Measurements from ENCODE around the gene RAPGEF1. TPM values are rescaled to one million over a fixed set of nuclear protein-coding genes. Genes with fewer than 3 reads are reported as not detected.

Gene RAPGEF1
- total and polyA plus RNA-seq, 2 donors (not counting 1 experiment from before 2014, with no cell fraction given): 33.3 to 42.8 TPM

- H4K20me1 ChIP-seq (ENCODE audit: control insufficient read depth, extremely low read depth, insufficient read depth, low read length): no peaks in the 10 kb centered on the region
- no peak overlapping the region for H3K4me3 ChIP-seq (replicated peaks in 1 of 4; ENCODE audit: control extremely low read depth in 1 of 4, insufficient read depth in 1 of 4, low read depth in 3 of 4, low read length in 4 of 4)
- no peaks in the 10 kb centered on the region for H3K36me3 ChIP-seq (ENCODE audit: control insufficient read depth, insufficient read depth, low read length)
- DNase-seq (ENCODE audit: low read depth in 2 of 2): no peak
- TF ChIP-seq CTCF (conservative IDR thresholded peaks at IDR 0.05 in 1 of 2, IDR thresholded peaks at IDR 0.05 in 1 of 2; ENCODE audit: low read depth in 1 of 2, low read length in 2 of 2): no peak
- no peak for TF ChIP-seq EZH2 (IDR thresholded peaks at IDR 0.05; ENCODE audit: low read length, missing control alignments)
- H3K79me2 ChIP-seq (ENCODE audit: control insufficient read depth, insufficient read depth, low read length): no peaks in the 10 kb centered on the region
- H3K9ac ChIP-seq (ENCODE audit: insufficient read depth, low read length): no peak overlapping the region
- H3K4me2 ChIP-seq (ENCODE audit: extremely low read depth, insufficient read depth, low read length): no peak overlapping the region
- H3K27me3 ChIP-seq (ENCODE audit: control insufficient read depth, insufficient read depth, low read length): peaks cover 6% of the 10 kb centered on the region
- H3K4me1 ChIP-seq (ENCODE audit: control insufficient read depth, extremely low read depth, insufficient read depth, low read length): no peaks in the 10 kb centered on the region
- no peak overlapping the region for H3K27ac ChIP-seq (ENCODE audit: insufficient read depth, low read length)
- H3K9me3 ChIP-seq (ENCODE audit: control insufficient read depth, insufficient read depth, low read depth, low read length): no peaks in the 10 kb centered on the region
- no peak overlapping the region for H2AFZ ChIP-seq (ENCODE audit: low read length)
Measured at GRCh38 chr9:131559421-131560000, 180.4 kb downstream of the RAPGEF1 start.

- no peak overlapping the region for H2AFZ ChIP-seq (ENCODE audit: low read length)
- peaks cover 13% of the 10 kb centered on the region for H3K27me3 ChIP-seq (ENCODE audit: control insufficient read depth, insufficient read depth, low read length)
- no peak for DNase-seq (ENCODE audit: low read depth in 2 of 2)
- H3K9me3 ChIP-seq (ENCODE audit: control insufficient read depth, insufficient read depth, low read depth, low read length): no peaks in the 10 kb centered on the region
- H4K20me1 ChIP-seq (ENCODE audit: control insufficient read depth, extremely low read depth, insufficient read depth, low read length): no peaks in the 10 kb centered on the region
- no peak for TF ChIP-seq CTCF (conservative IDR thresholded peaks at IDR 0.05 in 1 of 2, IDR thresholded peaks at IDR 0.05 in 1 of 2; ENCODE audit: low read depth in 1 of 2, low read length in 2 of 2)
- no peak for TF ChIP-seq EZH2 (IDR thresholded peaks at IDR 0.05; ENCODE audit: low read length, missing control alignments)
- no peak overlapping the region for H3K4me2 ChIP-seq (ENCODE audit: extremely low read depth, insufficient read depth, low read length)
- H3K27ac ChIP-seq (ENCODE audit: insufficient read depth, low read length): no peak overlapping the region
- no peaks in the 10 kb centered on the region for H3K79me2 ChIP-seq (ENCODE audit: control insufficient read depth, insufficient read depth, low read length)
- no peaks in the 10 kb centered on the region for H3K4me1 ChIP-seq (ENCODE audit: control insufficient read depth, extremely low read depth, insufficient read depth, low read length)
- H3K36me3 ChIP-seq (ENCODE audit: control insufficient read depth, insufficient read depth, low read length): no peaks in the 10 kb centered on the region
- no peak overlapping the region for H3K9ac ChIP-seq (ENCODE audit: insufficient read depth, low read length)
- no peak overlapping the region for H3K4me3 ChIP-seq (replicated peaks in 1 of 4; ENCODE audit: control extremely low read depth in 1 of 4, insufficient read depth in 1 of 4, low read depth in 3 of 4, low read length in 4 of 4)
Measured at GRCh38 chr9:131557855-131558548, 181.9 kb downstream of the RAPGEF1 start.

GRCh38 chr9:131555841-131556673 is 183.8 kb downstream of the RAPGEF1 start:
- Histone ChIP-seq H3K4me2 (ENCODE audit: extremely low read depth, insufficient read depth, low read length) (no peak overlapping the region), H3K27ac (ENCODE audit: insufficient read depth, low read length) (no peak overlapping the region)
- no peak for DNase-seq (ENCODE audit: low read depth in 2 of 2)

More at GRCh38 chr9:131555841-131556673, 183.8 kb downstream of the RAPGEF1 start:
- no peaks in the 10 kb centered on the region for H3K79me2 ChIP-seq (ENCODE audit: control insufficient read depth, insufficient read depth, low read length)
- no peak overlapping the region for H2AFZ ChIP-seq (ENCODE audit: low read length)
- TF ChIP-seq CTCF (conservative IDR thresholded peaks at IDR 0.05 in 1 of 2, IDR thresholded peaks at IDR 0.05 in 1 of 2; ENCODE audit: low read depth in 1 of 2, low read length in 2 of 2) (no peak), EZH2 (IDR thresholded peaks at IDR 0.05; ENCODE audit: low read length, missing control alignments) (no peak)
- no peaks in the 10 kb centered on the region for H3K9me3 ChIP-seq (ENCODE audit: control insufficient read depth, insufficient read depth, low read depth, low read length)
- no peak overlapping the region for H3K4me3 ChIP-seq (replicated peaks in 1 of 4; ENCODE audit: control extremely low read depth in 1 of 4, insufficient read depth in 1 of 4, low read depth in 3 of 4, low read length in 4 of 4)
- no peaks in the 10 kb centered on the region for H4K20me1 ChIP-seq (ENCODE audit: control insufficient read depth, extremely low read depth, insufficient read depth, low read length)
- H3K4me1 ChIP-seq (ENCODE audit: control insufficient read depth, extremely low read depth, insufficient read depth, low read length): no peaks in the 10 kb centered on the region
- H3K27me3 ChIP-seq (ENCODE audit: control insufficient read depth, insufficient read depth, low read length): peaks cover 13% of the 10 kb centered on the region
- no peaks in the 10 kb centered on the region for H3K36me3 ChIP-seq (ENCODE audit: control insufficient read depth, insufficient read depth, low read length)
- no peak overlapping the region for H3K9ac ChIP-seq (ENCODE audit: insufficient read depth, low read length)

All from fibroblast of lung (primary cell).